AG10803 (cell line): ENCODE data around the gene AGAP1.

Experiments
- DNase-seq: peaks from one replicate; pipeline ENCODE4 v3.0.0; 2010; ENCODE audit warnings: low read depth
- H3K4me3 ChIP-seq: 2 replicates; pipeline ENCODE4 v1.5.1; 2011; ENCODE audit warnings: mild to moderate bottlenecking, low read length, control low read depth
- CTCF ChIP-seq: conservative IDR thresholded peaks from 2 replicates; pipeline ENCODE4 v1.5.1; 2011; ENCODE audit warnings: mild to moderate bottlenecking, low read length, control low read depth, inconsistent platforms

The AGAP1 gene

DNA sequence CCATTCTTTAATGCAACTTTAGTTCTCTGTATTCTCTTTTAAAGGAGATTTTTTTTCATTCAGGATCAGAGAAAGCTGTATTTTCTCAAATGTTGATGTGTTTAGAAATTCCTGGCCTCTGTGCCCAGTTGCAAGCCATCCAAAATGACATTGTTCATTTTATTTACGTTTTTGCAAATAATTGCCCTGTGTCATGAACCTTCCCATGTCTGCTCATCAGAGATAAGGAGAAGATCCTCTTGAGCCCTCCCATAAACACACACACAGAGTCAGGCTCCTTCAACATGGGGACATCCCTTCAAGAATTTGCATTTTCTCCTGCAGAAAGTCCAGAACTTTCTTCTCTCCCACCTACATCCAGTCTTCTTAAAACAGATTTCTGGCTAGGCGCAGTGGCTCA, 415.5 kb downstream of the AGAP1 start:
- DNase-seq, result no peak
- TF ChIP-seq CTCF, result no peak
- H3K4me3 ChIP-seq, result no peak overlapping the region

DNA sequence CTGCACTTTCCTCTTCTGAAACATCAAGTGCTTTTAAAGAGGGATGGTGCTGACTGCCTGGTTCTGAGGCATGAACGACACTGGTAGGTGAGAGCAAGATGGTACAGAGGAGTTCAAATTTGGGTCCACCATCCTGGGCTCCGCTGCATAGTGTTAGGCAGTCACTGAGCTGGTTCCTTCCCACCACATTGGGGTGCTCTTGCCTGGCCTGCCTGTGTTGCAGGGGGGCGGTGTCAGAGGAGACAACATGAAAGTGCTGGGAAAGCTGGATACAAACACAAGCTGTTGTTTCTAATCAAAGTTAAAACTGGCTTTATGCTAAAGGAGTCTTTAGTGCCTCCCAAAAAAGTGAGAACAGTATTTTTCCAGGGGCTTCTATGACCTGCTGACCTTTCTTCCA, 416.2 kb downstream of the AGAP1 start:
- DNase-seq, result no peak
- TF ChIP-seq CTCF, result no peak
- no peak overlapping the region for H3K4me3 ChIP-seq

GRCh38 chr2:235911125-235911524, 417.3 kb downstream of the AGAP1 start:
- TF ChIP-seq CTCF, result no peak
- H3K4me3 ChIP-seq, result no peak overlapping the region
- DNase-seq, result no peak

DNA sequence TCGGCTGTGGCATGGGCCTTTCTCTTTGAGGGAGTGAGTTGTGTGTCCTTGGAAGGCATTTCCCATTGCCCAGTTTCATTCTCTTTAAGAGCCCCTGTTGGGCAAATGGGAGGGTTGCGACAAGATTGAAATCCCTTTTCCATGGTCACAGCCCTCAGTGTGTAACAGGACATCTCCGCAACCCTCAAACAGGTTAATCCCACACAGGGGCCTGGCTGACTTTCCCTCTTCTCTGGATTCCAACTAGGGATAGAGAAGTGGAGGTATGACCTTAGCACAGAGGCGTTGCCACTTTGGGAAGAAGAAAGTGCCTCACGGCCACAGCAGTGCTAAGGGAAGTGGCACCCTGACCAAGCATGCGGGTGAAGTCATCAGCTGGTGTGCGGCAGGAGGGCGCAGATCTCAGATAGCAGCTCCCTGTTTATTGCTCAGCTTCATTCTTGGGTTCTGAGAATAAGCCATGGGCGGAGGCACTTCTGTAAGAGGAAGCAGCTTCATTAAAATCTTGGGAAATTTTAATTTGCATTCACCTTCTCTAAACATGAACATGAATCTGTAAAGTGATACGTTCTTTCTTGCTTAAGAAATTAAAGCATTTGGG, 417.9 kb downstream of the AGAP1 start:
- TF ChIP-seq CTCF, result no peak
- DNase-seq, result no peak
- H3K4me3 ChIP-seq, result no peak overlapping the region

GRCh38 chr2:235914756-235915155, 420.9 kb downstream of the AGAP1 start:
- no peak for DNase-seq
- no peak overlapping the region for H3K4me3 ChIP-seq
- TF ChIP-seq CTCF, result no peak

GRCh38 chr2:235917506-235917905, 423.7 kb downstream of the AGAP1 start:
- no peak for TF ChIP-seq CTCF
- H3K4me3 ChIP-seq, result no peak overlapping the region
- no peak for DNase-seq

DNA sequence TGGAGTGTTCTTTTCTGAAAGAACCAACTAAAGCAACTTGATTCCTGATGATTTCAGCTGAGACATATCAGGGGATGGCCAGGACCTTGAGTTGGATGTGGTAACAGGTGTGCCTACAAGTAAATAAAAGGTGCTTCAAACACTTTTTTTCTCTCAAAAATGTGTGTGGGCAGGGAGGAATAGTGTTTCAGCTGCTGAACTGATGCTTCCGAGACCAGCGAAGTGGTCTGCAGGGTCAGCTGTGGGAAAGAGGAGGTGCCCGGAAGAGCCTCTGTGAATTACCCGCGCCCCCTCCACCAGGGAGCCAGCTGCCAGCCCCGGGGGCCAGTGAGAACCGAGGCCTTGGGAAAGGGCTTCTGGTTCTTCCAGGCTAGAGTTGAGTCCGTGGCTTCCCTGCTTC, 425.0 kb downstream of the AGAP1 start:
- DNase-seq, result no peak
- no peak for TF ChIP-seq CTCF
- H3K4me3 ChIP-seq, result no peak overlapping the region
